NCI-H82 treated with DMSO at 0.1 percent for 48 hours (cell line): ENCODE results near the gene BRSK2.

Experiments used
- DNase-seq: peaks from one replicate; lab custom pipeline; 2025; ENCODE audit not compliant: unreplicated experiment; lab: John Stamatoyannopoulos, UW

BRSK2 gene

DNA sequence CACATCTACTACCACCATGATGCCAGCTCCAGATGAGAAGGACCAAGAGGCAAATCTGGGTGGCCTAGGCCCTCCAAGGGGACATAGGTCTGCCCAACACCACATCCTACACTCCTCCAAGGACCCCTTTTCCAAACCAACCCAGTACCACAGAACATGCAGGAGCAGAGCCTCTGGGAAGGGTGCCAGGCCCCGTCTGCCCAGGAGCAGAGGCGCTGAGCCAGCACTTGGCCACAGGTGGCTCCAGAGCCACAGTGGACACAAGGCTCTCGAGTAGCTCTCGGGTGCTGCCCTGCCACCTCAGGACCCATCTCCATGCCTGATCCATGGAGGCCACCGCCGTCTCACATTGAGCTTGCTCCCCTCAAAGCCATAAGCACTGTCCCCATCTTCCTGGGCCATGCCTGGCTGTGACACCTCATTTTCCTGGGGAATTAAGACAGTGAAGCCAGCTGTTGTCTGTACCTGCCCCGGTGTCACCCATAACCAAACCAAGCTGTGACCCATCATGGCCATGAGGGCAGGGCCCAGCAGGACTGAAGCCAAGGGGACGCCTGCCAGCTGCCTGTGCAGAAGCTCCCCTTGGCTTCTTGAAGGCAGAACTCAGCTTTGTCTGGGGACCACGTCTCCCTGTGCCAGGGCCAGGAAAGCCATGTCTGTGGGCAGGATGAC is 89.4 kb downstream of the BRSK2 start:
- no peak for DNase-seq

DNA sequence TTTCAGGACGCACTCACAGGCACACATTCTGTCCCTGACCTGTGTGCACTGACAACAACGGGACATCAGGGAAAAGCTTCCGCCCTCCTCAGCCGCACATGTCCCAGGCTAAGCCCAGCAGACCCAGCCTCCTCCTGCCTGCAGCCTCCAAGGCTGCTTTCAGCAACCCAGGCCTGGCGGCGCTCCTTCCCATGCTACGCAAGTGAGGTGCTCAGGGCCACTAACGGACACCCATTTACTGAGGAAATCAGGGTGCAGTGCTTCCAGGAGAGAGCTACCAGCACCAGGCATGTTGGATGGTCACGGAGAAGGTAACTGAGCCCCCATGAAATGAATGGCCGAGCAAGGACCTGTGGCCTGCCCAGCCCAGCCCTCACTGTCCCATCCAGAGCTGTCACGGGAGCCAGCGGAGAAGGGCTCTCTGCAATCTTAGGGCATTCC is 90.0 kb downstream of the BRSK2 start:
- DNase-seq = no peak

DNA sequence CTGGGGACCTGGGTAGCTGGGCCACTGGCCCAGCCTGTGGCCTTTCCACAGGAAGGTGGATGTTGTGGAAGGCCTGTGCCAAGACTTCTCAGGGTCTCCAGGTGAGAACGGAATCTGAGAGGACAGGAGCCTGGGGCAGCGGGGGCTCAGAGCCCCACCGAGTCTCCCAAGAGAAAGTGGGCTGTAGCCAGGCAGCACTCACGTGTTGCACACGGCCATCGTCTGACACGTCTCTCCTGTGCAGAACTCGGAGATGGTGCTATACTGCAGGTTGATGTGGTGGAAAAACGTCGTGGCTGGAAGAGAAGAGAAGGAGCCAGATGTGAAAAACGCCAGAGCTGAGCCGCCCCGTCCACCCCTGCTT is 90.4 kb downstream of the BRSK2 start:
- no peak for DNase-seq

- no peak for DNase-seq
Observed at GRCh38 chr11:1480555-1481482, 91.1 kb downstream of the BRSK2 start.

DNA sequence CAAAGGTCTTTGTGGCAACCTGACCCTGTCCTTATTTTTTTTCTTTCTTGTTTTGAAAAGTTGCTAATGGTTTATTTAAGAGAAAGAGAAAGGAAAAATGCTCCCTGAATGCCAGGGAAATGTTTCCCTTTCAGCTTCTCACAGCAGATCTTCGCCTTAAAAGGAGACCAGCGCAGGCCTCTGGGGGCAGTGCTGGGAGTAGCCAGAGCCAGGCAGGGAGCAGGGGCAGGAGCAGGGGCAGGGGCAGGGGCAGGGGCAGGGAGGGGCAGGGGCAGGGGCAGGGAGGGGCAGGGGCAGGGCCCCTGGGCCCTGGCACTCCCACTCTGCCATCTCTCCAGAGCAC is 91.7 kb downstream of the BRSK2 start:
- DNase-seq = no peak

DNA sequence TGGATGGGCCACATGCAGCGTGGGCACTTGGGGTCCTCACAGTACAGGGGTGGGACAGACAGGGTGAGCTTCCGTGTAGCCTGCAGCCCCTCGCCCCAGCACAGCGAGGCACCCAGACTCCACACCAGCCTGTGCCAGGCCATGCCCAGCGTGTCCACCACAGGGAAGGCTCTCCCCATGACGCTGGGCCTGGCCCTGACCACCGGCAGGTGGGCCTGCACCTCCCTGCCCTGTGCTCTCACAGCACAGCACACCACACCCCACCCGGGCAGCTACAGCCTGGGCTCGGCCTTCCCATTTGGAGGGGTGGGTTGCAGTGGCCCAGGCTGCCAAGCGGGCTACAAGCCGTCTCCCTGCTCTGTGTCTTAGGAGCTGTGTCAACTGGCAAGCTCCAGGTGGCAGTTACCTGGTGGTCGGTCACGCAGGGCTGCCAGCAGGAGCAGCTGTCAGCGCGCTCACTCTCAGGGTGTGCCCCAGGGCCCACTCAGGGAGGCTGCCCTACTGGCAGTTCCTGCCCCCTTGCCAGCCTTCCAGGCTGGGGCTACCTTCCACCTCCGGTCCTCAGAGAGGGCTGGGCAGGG is 92.2 kb downstream of the BRSK2 start:
- no peak for DNase-seq

DNA sequence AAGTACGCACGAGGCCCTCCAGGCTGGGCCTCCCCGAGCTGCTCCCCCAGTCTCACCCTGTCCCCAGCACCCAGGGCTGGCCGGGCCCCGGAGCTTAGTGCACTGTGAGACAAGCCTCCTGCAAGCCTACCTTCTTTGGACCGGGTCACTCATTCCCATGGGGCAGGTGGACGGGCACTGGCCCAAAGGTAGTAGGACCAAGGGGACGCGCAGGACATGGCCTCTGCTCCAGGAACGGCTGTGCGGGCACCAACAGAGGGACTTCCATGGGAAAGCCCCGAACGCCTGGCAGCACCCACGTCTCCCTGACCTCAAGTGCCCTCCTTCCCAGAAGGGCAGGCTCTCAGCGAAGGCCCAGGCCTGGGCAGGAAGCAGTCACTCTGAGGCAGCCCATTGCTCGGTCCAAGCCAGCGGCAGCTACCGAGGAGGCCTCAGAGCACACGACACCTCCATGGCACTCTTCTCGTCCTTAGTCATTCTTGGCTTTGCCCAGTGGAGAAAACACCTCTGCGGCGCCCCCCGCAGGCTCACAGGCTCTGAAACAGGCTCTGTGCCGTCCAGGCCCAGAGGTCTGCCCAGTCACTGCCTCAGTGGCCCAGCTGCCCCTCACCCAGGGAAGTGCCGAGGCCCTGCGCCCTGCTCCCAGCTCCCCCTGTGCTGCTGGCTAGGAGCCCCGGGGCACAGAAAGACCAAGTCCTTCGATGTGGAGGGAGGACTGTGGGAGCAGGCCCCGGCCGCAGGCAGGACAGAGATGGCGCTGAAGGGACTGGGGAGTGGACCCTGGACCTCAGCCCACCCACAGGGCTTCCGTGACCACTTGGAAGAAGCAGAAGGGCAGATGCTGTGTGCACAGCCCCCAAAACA is 93.1 kb downstream of the BRSK2 start:
- no peak for DNase-seq

DNA sequence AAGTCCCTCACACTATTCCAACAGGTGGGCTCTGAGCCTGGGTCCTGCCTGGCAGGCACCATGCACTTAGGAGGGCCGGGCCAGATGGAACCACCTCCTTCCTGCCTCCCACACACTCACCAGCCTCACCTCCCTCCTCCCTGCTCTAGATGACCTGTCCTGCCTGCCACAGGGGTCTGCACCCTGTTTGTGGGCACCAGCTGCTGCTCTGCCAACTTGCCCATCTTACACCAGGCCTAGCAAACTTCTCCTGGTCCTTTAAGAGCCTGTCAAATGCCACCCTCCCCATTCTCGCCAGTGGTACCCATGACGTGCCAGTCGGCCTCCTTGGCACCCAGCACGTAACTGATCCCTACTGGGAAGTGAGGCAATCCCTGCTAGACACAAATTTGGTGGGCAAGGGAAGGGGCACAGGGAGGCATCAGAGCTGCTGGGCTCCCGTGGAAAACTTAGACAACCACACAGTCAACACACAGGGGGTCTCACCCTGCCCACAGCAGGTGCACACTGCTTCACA is 93.8 kb downstream of the BRSK2 start:
- no peak for DNase-seq

DNA sequence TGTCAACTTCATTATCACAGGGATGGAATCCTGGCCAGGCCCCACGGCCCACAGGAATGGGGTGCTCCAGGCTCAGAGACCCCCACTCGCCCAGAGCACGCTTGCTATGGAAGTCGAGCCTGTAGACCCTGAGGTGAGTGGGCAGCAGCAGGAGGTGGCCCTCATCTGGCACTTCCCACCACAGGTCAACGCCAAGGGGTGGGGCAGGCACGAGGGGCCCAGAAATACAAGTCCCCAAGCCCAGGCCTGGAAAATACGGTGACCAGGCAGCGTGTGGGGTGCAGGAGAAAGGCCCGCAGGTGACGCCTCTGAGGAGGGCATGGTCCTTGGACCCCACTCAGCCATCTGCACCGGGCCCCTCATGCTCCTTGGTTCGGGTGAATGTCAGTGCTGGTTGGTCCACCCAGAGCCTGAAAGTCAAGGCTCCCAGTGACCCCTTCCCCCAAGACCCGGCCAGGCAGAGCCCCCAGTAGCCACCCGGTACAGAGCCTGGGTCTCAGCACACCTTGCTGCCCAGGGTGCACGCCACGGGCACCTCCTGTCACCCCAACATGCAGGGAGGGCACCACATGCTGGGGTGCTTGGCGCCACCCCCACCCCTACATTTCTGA is 94.4 kb downstream of the BRSK2 start:
- no peak for DNase-seq

DNA sequence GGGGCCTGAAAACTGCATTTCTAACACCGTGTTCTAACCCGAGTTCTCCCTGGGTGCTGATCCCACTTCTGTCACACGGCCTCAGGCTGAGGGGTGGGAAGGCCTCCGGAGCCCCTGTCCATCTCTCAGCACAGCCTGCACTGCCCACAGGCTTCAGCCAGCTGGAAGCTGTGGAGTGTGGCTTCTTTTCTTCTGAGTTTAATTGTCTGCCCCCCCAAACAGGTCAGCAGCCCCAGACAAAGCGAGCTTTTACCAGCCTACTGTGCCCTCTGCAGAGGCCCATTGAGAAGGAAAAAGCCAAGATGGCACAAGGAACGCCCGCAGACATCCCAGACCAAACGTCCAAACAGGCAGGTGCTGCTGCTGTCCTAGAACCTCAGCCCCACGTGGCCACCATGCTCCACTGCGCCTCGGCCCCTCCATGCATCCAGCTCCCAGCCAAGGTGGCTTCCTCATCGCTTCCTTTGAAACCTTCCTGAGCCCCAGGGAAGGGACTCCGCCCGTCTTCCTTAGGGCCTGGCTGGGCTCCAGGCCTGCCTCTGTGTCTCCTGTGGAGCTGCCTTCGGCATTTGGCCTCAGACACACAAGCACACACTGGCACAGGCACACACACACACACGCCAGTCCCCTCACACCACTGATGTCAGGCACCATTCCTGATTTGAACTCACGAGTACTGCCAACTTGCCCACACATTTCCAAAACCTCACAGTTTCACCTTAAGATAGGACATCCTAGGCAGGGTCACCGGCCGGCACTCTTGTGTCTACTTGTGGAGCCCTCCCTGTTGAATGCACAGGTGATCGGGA is 95.2 kb downstream of the BRSK2 start:
- DNase-seq = no peak

DNA sequence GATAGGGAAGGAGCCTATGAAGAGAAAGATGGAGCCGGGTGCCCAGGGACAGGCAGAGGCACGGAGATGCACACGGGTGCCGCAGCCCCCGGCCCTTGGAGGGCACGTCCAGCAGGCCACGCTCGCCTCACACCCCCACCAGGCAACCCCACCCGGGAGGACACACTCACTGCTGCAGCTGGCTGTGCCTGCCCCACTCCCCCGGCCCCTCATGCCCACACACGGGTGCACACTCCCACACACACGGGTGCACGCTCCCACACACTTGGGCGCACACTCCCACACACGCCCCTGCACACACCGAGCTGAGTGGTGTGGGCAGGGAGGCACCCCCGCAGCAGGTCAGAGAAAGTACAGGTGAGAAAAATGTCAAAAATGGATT is 95.8 kb downstream of the BRSK2 start:
- DNase-seq = no peak

DNA sequence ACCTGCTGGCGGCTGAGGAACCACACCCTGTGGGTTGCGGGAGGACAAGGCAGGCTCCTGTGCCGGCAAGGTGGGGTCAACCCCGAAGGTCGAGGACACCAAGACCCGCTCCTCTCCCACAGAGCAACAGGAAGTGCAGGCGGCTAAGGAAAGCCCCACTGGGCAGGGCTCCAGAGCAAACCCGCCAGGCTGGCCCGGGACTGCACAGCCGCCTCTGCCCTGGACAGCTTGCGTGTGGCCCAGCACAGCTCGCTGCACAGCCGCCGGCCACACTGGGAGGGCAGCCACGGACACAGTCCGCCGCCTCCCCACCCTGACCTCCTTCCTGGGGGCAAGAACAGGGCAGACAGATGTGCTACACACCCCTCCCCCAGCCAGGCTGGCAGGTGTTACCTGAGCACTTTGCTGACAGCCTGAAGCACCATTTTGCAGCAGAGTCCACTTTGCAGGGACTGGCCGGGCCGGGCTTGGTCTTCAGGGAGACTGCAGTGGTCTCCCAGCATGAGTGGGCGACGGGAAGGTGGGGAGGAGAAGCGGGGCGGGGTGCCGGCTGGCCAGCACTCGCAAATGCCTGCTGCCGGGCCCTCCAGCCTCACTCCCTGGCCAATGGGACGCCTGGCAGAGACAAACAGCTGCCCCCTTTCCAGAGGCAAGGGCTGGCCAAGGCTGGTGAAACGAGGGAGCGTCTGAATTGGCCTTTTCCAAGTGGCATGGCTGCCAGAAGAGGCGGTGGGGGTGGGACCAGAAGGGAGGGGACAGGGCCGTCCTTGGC is 96.5 kb downstream of the BRSK2 start, which contains the start of gene MOB2:
TSS of gene MOB2 (minus strand) at position 726 of the 772 bp plus-strand sequence. CDS start at position 503, 223 bp downstream.
- no peak for DNase-seq

- DNase-seq = no peak
Observed at GRCh38 chr11:1487091-1487850, 97.5 kb downstream of the BRSK2 start.

DNA sequence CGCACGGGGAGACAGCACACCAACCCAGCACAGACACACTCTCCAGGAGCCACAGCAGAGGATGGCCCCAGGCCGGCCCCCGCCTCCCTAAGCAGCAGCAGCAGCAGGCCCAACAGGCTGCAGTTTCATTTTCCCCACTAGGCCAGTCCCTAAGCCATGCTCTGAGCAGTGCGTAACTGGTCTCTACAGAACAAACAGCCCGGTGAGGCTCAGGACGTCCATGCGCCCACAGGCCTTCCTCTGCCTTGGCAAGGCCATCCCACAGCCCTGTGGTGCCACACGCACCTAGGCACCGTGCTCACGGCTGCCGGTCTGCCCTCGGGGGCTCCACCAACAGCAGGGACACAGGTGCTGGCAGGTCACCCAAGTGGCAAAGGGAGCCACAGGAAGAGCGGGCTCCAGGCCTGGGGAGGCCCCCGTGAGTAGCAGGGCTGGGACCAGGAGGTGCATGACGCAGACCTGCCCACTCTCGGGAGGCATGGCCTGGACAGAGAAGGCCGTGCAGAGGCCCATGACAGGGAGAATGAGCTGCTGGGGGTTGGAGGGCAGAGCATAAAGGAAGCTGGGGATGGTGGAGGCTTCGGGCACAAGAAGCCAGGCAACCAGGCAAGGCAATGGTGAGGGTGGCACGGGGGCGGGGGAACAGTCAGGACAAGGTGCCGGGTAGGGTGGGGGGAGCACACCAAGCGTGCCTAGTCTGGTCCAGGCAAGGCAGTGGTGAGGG is 98.3 kb downstream of the BRSK2 start:
- DNase-seq = no peak

- no peak for DNase-seq
Observed at GRCh38 chr11:1488575-1489180, 98.9 kb downstream of the BRSK2 start.

- no peak for DNase-seq
Observed at GRCh38 chr11:1490651-1491050, 100.9 kb downstream of the BRSK2 start.

DNA sequence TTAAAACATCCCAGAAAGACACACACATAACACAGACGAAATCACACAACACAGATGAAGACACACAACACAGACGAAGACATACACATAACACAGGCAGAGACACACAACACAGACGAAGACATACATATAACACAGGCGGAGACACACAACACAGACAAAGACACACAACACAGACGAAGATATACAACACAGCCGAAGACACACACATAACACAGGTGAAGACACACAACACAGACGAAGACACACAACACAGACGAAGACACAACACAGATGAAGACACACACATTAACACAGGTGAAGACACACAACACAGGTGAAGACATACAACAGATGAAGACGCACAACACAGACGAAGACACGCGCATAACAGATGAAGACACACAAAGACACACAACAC is 101.6 kb downstream of the BRSK2 start:
- no peak for DNase-seq
